H9 (cell line): Measurements from ENCODE around the gene ARFGEF3. TPM values are rescaled to one million over a fixed set of nuclear protein-coding genes. Genes with fewer than 3 reads are reported as not detected.
"Not testable (repeated sequence)": the region's sequence is repeated elsewhere in the genome, so short reads cannot be mapped to it uniquely, and the experiment has no call there.

Experiments used
- DNase-seq: peaks from one replicate; pipeline ENCODE4 v3.0.0-alpha.2; 2017
- H2AFZ ChIP-seq: one replicate; pipeline ENCODE4 v1.6.1; 2013; ENCODE audit warnings: mild to moderate bottlenecking, low read length, control low read depth, moderate library complexity
- H2AK5ac ChIP-seq: 2 replicates; pipeline ENCODE4 v1.6.1; 2013; ENCODE audit warnings: low read length, control low read depth, mixed read lengths; ENCODE audit not compliant: insufficient read length
- H2BK120ac ChIP-seq: one replicate; pipeline ENCODE4 v1.6.1; 2013; ENCODE audit warnings: low read depth, mild to moderate bottlenecking, low read length, control low read depth, inconsistent platforms; ENCODE audit not compliant: poor library complexity, severe bottlenecking
- H2BK12ac ChIP-seq: 2 replicates; pipeline ENCODE4 v1.6.1; 2013; ENCODE audit warnings: low read length, control low read depth, mixed read lengths, low read depth; ENCODE audit not compliant: insufficient read length
- H2BK15ac ChIP-seq: 2 replicates; pipeline ENCODE4 v1.6.1; 2013; ENCODE audit warnings: low read depth, low read length, control low read depth
- H2BK20ac ChIP-seq: one replicate; pipeline ENCODE4 v1.6.1; 2013; ENCODE audit warnings: low read depth, mild to moderate bottlenecking, low read length, control low read depth, inconsistent platforms; ENCODE audit not compliant: poor library complexity, severe bottlenecking
- H2BK5ac ChIP-seq: 2 replicates; pipeline ENCODE4 v1.6.1; 2013; ENCODE audit warnings: low read length, control low read depth, mixed read lengths; ENCODE audit not compliant: insufficient read length
- H3K14ac ChIP-seq: 2 replicates; pipeline ENCODE4 v1.6.1; 2013; ENCODE audit warnings: low read length, control low read depth; ENCODE audit not compliant: insufficient read depth
- H3K18ac ChIP-seq: 2 replicates; pipeline ENCODE4 v1.6.1; 2013; ENCODE audit warnings: low read depth, mild to moderate bottlenecking, mixed read lengths, low read length, control low read depth; ENCODE audit not compliant: insufficient read length
- H3K23ac ChIP-seq: 2 replicates; pipeline ENCODE4 v1.6.1; 2013; ENCODE audit warnings: low read length, control low read depth, mixed read lengths, low read depth; ENCODE audit not compliant: insufficient read length
- H3K23me2 ChIP-seq: 2 replicates; pipeline ENCODE4 v1.6.1; 2013; ENCODE audit warnings: low read depth, mild to moderate bottlenecking, mixed read lengths, low read length, control low read depth; ENCODE audit not compliant: insufficient read length, poor library complexity, severe bottlenecking
- H3K27ac ChIP-seq: 2 replicates; pipeline ENCODE4 v1.5.1; 2013; ENCODE audit warnings: low read length, control low read depth, mixed read lengths, low read depth; ENCODE audit not compliant: insufficient read length
- H3K27me3 ChIP-seq: 2 replicates; pipeline ENCODE4 v1.6.1; 2013; ENCODE audit warnings: low read length, control low read depth, inconsistent platforms; ENCODE audit not compliant: insufficient read depth
- H3K4ac ChIP-seq: 2 replicates; pipeline ENCODE4 v1.6.1; 2013; ENCODE audit warnings: low read depth, mild to moderate bottlenecking, control low read depth, inconsistent platforms, low read length, moderate library complexity
- H3K4me1 ChIP-seq: 2 replicates; pipeline ENCODE4 v1.6.1; 2013; ENCODE audit warnings: low read length, control low read depth, inconsistent platforms; ENCODE audit not compliant: insufficient read depth
- H3K4me2 ChIP-seq: 2 replicates; pipeline ENCODE4 v1.6.1; 2013; ENCODE audit warnings: low read length, control low read depth, mixed read lengths; ENCODE audit not compliant: insufficient read length, insufficient read depth
- H3K56ac ChIP-seq: 2 replicates; pipeline ENCODE4 v1.6.1; 2013; ENCODE audit warnings: low read depth, mild to moderate bottlenecking, mixed read lengths, low read length, control low read depth; ENCODE audit not compliant: insufficient read length
- H3K79me1 ChIP-seq: 2 replicates; pipeline ENCODE4 v1.6.1; 2013; ENCODE audit warnings: low read depth, mild to moderate bottlenecking, moderate library complexity, low read length, control low read depth, inconsistent platforms; ENCODE audit not compliant: insufficient read depth, poor library complexity, severe bottlenecking
- H3K79me2 ChIP-seq: 2 replicates; pipeline ENCODE4 v1.6.1; 2013; ENCODE audit warnings: low read length, control low read depth, inconsistent platforms; ENCODE audit not compliant: insufficient read depth
- H3K9ac ChIP-seq: 2 replicates; pipeline ENCODE4 v1.6.1; 2013; ENCODE audit warnings: low read length, control low read depth, mixed read lengths; ENCODE audit not compliant: insufficient read length; ENCODE audit errors: extremely low read depth
- H3K9me3 ChIP-seq: one replicate; pipeline ENCODE4 v1.6.1; 2013; ENCODE audit warnings: low read depth, low read length, inconsistent platforms; ENCODE audit not compliant: control insufficient read depth
- H3T11ph ChIP-seq: one replicate; pipeline ENCODE4 v1.6.1; 2013; ENCODE audit warnings: mild to moderate bottlenecking, low read length, control low read depth, inconsistent platforms
- H4K20me1 ChIP-seq: one replicate; pipeline ENCODE4 v1.6.1; 2013; ENCODE audit not compliant: control insufficient read depth, insufficient read length, insufficient read depth
- H4K5ac ChIP-seq: 2 replicates; pipeline ENCODE4 v1.6.1; 2013; ENCODE audit warnings: low read depth, mild to moderate bottlenecking, mixed read lengths, low read length, control low read depth; ENCODE audit not compliant: insufficient read length
- H4K8ac ChIP-seq: replicated peaks from 2 replicates; pipeline ENCODE4 v1.6.1; 2013; ENCODE audit warnings: low read length, control low read depth, mixed read lengths, low read depth; ENCODE audit not compliant: insufficient read length
- H4K91ac ChIP-seq: 2 replicates; pipeline ENCODE4 v1.6.1; 2013; ENCODE audit warnings: low read depth, mild to moderate bottlenecking, moderate library complexity, mixed read lengths, low read length, control low read depth; ENCODE audit not compliant: insufficient read length
- H3K27ac Mint-ChIP-seq, 3 experiments: 2 replicates in 2 of 3; 3 replicates in 1 of 3; pipeline ENCODE4 v1.8.0; 2020 to 2021; ENCODE audit warnings: mixed read lengths in 3 of 3, mild to moderate bottlenecking in 1 of 3, moderate library complexity in 1 of 3
- H3K27me3 Mint-ChIP-seq: 2 replicates; pipeline ENCODE4 v1.8.0; 2021; ENCODE audit warnings: low read depth, mild to moderate bottlenecking, moderate library complexity, mixed read lengths
- H3K36me3 Mint-ChIP-seq, 3 experiments: 2 replicates in 2 of 3; 3 replicates in 1 of 3; pipeline ENCODE4 v1.8.0; 2020 to 2021; ENCODE audit warnings: low read depth in 3 of 3, mixed read lengths in 3 of 3; ENCODE audit not compliant: insufficient read depth in 1 of 3
- H3K4me1 Mint-ChIP-seq, 2 experiments: 2 replicates each; pipeline ENCODE4 v1.8.0; 2020; ENCODE audit warnings: mixed read lengths in 2 of 2
- H3K4me3 Mint-ChIP-seq, 2 experiments: 2 replicates in 1 of 2; 3 replicates in 1 of 2; pipeline ENCODE4 v1.8.0; 2020 to 2021; ENCODE audit warnings: mild to moderate bottlenecking in 2 of 2, mixed read lengths in 2 of 2, moderate library complexity in 1 of 2
- H3K9me3 Mint-ChIP-seq, 2 experiments: 2 replicates in 1 of 2; 3 replicates in 1 of 2; pipeline ENCODE4 v1.8.0; 2020; ENCODE audit warnings: mild to moderate bottlenecking in 2 of 2, mixed read lengths in 2 of 2, moderate library complexity in 1 of 2
- CTCF ChIP-seq: fragments of 200-600 bp; sonication (generic); conservative IDR thresholded peaks from 3 replicates; pipeline ENCODE4 v1.8.0; 2021; ENCODE audit warnings: antibody characterized with exemption, mild to moderate bottlenecking
- whole genome bisulfite sequencing: extraction: QIAGEN DNeasy Blood & Tissue Kit; methylation state at CpG from one replicate; pipeline ENCODE4 v1.1.7; 2013; ENCODE audit warnings: missing lambda C conversion rate, low lambda C conversion rate, mixed read lengths; ENCODE audit not compliant: insufficient read length; ENCODE audit errors: extremely low coverage; 5-methylcytosine and 5-hydroxymethylcytosine counted together
- total RNA-seq: library from RNA; stranded (reverse); gene quantifications from 2 replicates; pipeline ENCODE4 v1.2.1, GENCODE V29; 2021

The ARFGEF3 gene
- total RNA-seq, 1 experiment from 2014 or later = 13.7 TPM

GRCh38 chr6:138287144-138287955 is 125.6 kb downstream of the ARFGEF3 start:
- Histone ChIP-seq H3K4me2 (no peak overlapping the region), H4K20me1 (no peaks in the 10 kb centered on the region), H2BK5ac (no peak overlapping the region), H2BK12ac (no peak overlapping the region), H4K8ac (no peak overlapping the region), H3K23ac (no peak overlapping the region), H3K79me1 (no peaks in the 10 kb centered on the region), H4K5ac (no peak overlapping the region), H3K27ac (no peak overlapping the region), H2BK20ac (no peak overlapping the region), H3K4me1 (no peaks in the 10 kb centered on the region; the same call in 1 of the 2 replicates), H3K14ac (no peak overlapping the region), H3K56ac (no peak overlapping the region), H2BK120ac (no peak overlapping the region), H3K9ac (no peak overlapping the region), H3K4ac (no peak overlapping the region), H3T11ph (no peak overlapping the region), H3K23me2 (no peaks in the 10 kb centered on the region), H2AFZ (no peak overlapping the region), H2AK5ac (no peak overlapping the region), H4K91ac (no peak overlapping the region), H3K18ac (no peak overlapping the region), H3K9me3 (no peaks in the 10 kb centered on the region), H2BK15ac (no peak overlapping the region), H3K27me3 (no peaks in the 10 kb centered on the region), H3K79me2 (no peaks in the 10 kb centered on the region)
- H3K27ac Mint-ChIP-seq = peak overlapping the region in 1 of 3 experiments; percentile 90; a peak in 2 of 7 replicates
- TF ChIP-seq CTCF = peak; percentile 82
- peaks cover 8 to 30% (median 19%) of the 10 kb centered on the region in 3 experiments for H3K36me3 Mint-ChIP-seq
- H3K4me3 Mint-ChIP-seq = no peak overlapping the region
- H3K27me3 Mint-ChIP-seq = no peaks in the 10 kb centered on the region
- no peaks in the 10 kb centered on the region for H3K9me3 Mint-ChIP-seq
- H3K4me1 Mint-ChIP-seq = peaks cover 16 to 17% of the 10 kb centered on the region in 2 experiments
- peak; percentile 77 for DNase-seq
- WGBS = no CpG with 5 or more reads among the region's 11 CpGs

- H3K27ac Mint-ChIP-seq, H2BK120ac ChIP-seq, H2BK12ac ChIP-seq, H3K4me3 Mint-ChIP-seq, H3K9me3 ChIP-seq, H3K27ac ChIP-seq, H3K23me2 ChIP-seq, DNase-seq, H3K9me3 Mint-ChIP-seq, H3K9ac ChIP-seq, H3K4ac ChIP-seq, H3K79me1 ChIP-seq, H3K27me3 Mint-ChIP-seq, H2BK5ac ChIP-seq, H4K91ac ChIP-seq, H3K27me3 ChIP-seq, H2AFZ ChIP-seq, H4K8ac ChIP-seq, H2BK20ac ChIP-seq, H2AK5ac ChIP-seq, H2BK15ac ChIP-seq, H3K14ac ChIP-seq, H3K23ac ChIP-seq, H3K18ac ChIP-seq, H3K56ac ChIP-seq, H3K79me2 ChIP-seq, H3K4me1 ChIP-seq, H3K4me2 ChIP-seq, H4K5ac ChIP-seq, H4K20me1 ChIP-seq, H3T11ph ChIP-seq: not testable (repeated sequence)
- peaks cover 16 to 17% of the 10 kb centered on the region in 2 experiments for H3K4me1 Mint-ChIP-seq
- no CpG with 5 or more reads among the region's 6 CpGs for WGBS
- peaks cover 8 to 29% (median 19%) of the 10 kb centered on the region in 3 experiments for H3K36me3 Mint-ChIP-seq
Observed at GRCh38 chr6:138288428-138289085, 126.8 kb downstream of the ARFGEF3 start.
